ENCODE results near the gene RABGGTA.
"Not testable (repeated sequence)": the region's sequence is repeated elsewhere in the genome, so short reads cannot be mapped to it uniquely, and the experiment has no call there.

The RABGGTA gene

GRCh38 chr14:24255931-24256711, 15.3 kb downstream of the RABGGTA start:
- no peak for FAIRE-seq

GRCh38 chr14:24255438-24255837, 16.0 kb downstream of the RABGGTA start:
- DNase-seq (ENCODE audit: insufficient read length) (no peak), FAIRE-seq (no peak)
- TF ChIP-seq TAF1 (IDR thresholded peaks at IDR 0.05; ENCODE audit: borderline replicate concordance, low read depth, low read length), result no peak
- no peak for TF ChIP-seq POLR2AphosphoS5 (IDR thresholded peaks at IDR 0.05; ENCODE audit: low read depth, low read length)
- TF ChIP-seq POLR2A (IDR thresholded peaks at IDR 0.05; ENCODE audit: low read depth, low read length), result no peak

More at GRCh38 chr14:24255931-24256711, 15.3 kb downstream of the RABGGTA start:
- TF ChIP-seq TAF1 (IDR thresholded peaks at IDR 0.05; ENCODE audit: borderline replicate concordance, low read depth, low read length) (no peak), POLR2AphosphoS5 (IDR thresholded peaks at IDR 0.05; ENCODE audit: low read depth, low read length) (no peak), POLR2A (IDR thresholded peaks at IDR 0.05; ENCODE audit: low read depth, low read length) (no peak)
- DNase-seq (ENCODE audit: insufficient read length), result no peak

- DNase-seq (ENCODE audit: insufficient read length) (no peak), FAIRE-seq (no peak)
- no peak for TF ChIP-seq TAF1 (IDR thresholded peaks at IDR 0.05; ENCODE audit: borderline replicate concordance, low read depth, low read length)
- TF ChIP-seq POLR2A (IDR thresholded peaks at IDR 0.05; ENCODE audit: low read depth, low read length), result no peak
- no peak for TF ChIP-seq POLR2AphosphoS5 (IDR thresholded peaks at IDR 0.05; ENCODE audit: low read depth, low read length)
Observed at GRCh38 chr14:24254630-24255392, 16.6 kb downstream of the RABGGTA start.

- no peak for FAIRE-seq
- no peak for TF ChIP-seq POLR2AphosphoS5 (IDR thresholded peaks at IDR 0.05; ENCODE audit: low read depth, low read length)
- TF ChIP-seq TAF1 (IDR thresholded peaks at IDR 0.05; ENCODE audit: borderline replicate concordance, low read depth, low read length), result no peak
- no peak for TF ChIP-seq POLR2A (IDR thresholded peaks at IDR 0.05; ENCODE audit: low read depth, low read length)
- no peak for DNase-seq (ENCODE audit: insufficient read length)
Observed at GRCh38 chr14:24253936-24254335, 17.5 kb downstream of the RABGGTA start.

GRCh38 chr14:24252289-24253124, 18.9 kb downstream of the RABGGTA start:
- DNase-seq (ENCODE audit: insufficient read length), result no peak
- TF ChIP-seq POLR2AphosphoS5 (IDR thresholded peaks at IDR 0.05; ENCODE audit: low read depth, low read length), result no peak
- no peak for TF ChIP-seq TAF1 (IDR thresholded peaks at IDR 0.05; ENCODE audit: borderline replicate concordance, low read depth, low read length)
- TF ChIP-seq POLR2A (IDR thresholded peaks at IDR 0.05; ENCODE audit: low read depth, low read length), result no peak
- FAIRE-seq, result no peak

GRCh38 chr14:24251880-24252288, 19.5 kb downstream of the RABGGTA start:
- FAIRE-seq, result no peak
- DNase-seq (ENCODE audit: insufficient read length), result no peak
- TF ChIP-seq TAF1 (IDR thresholded peaks at IDR 0.05; ENCODE audit: borderline replicate concordance, low read depth, low read length) (no peak), POLR2A (IDR thresholded peaks at IDR 0.05; ENCODE audit: low read depth, low read length) (no peak), POLR2AphosphoS5 (IDR thresholded peaks at IDR 0.05; ENCODE audit: low read depth, low read length) (no peak)

- TF ChIP-seq POLR2AphosphoS5 (IDR thresholded peaks at IDR 0.05; ENCODE audit: low read depth, low read length) (no peak), TAF1 (IDR thresholded peaks at IDR 0.05; ENCODE audit: borderline replicate concordance, low read depth, low read length) (no peak), POLR2A (IDR thresholded peaks at IDR 0.05; ENCODE audit: low read depth, low read length) (no peak)
- FAIRE-seq, result no peak
- no peak for DNase-seq (ENCODE audit: insufficient read length)
Observed at GRCh38 chr14:24250354-24250753, 21.0 kb downstream of the RABGGTA start.

- TF ChIP-seq POLR2A (IDR thresholded peaks at IDR 0.05; ENCODE audit: low read depth, low read length) (no peak), TAF1 (IDR thresholded peaks at IDR 0.05; ENCODE audit: borderline replicate concordance, low read depth, low read length) (no peak), POLR2AphosphoS5 (IDR thresholded peaks at IDR 0.05; ENCODE audit: low read depth, low read length) (no peak)
- DNase-seq (ENCODE audit: insufficient read length) (no peak), FAIRE-seq (no peak)
Observed at GRCh38 chr14:24249230-24250021, 22.0 kb downstream of the RABGGTA start.

GRCh38 chr14:24247422-24247821, 24.0 kb downstream of the RABGGTA start:
- FAIRE-seq, result no peak
- no peak for TF ChIP-seq POLR2A (IDR thresholded peaks at IDR 0.05; ENCODE audit: low read depth, low read length)
- TF ChIP-seq TAF1 (IDR thresholded peaks at IDR 0.05; ENCODE audit: borderline replicate concordance, low read depth, low read length), result no peak
- no peak for TF ChIP-seq POLR2AphosphoS5 (IDR thresholded peaks at IDR 0.05; ENCODE audit: low read depth, low read length)
- DNase-seq (ENCODE audit: insufficient read length), result no peak

GRCh38 chr14:24246765-24247212, 24.6 kb downstream of the RABGGTA start:
- DNase-seq (ENCODE audit: insufficient read length) (no peak), FAIRE-seq (peak; percentile 65)
- no peak for TF ChIP-seq TAF1 (IDR thresholded peaks at IDR 0.05; ENCODE audit: borderline replicate concordance, low read depth, low read length)
- TF ChIP-seq POLR2AphosphoS5 (IDR thresholded peaks at IDR 0.05; ENCODE audit: low read depth, low read length), result no peak

- DNase-seq (ENCODE audit: insufficient read length); FAIRE-seq: not testable (repeated sequence)
Observed at GRCh38 chr14:24245350-24245749, 26.0 kb downstream of the RABGGTA start.
